Measurements from ENCODE around the gene SRMS. TPM values are rescaled to one million over a fixed set of nuclear protein-coding genes. Genes with fewer than 3 reads are reported as not detected.

Gene SRMS
- total RNA-seq, 1 donor from 2014 or later = not detected

GRCh38 chr20:63587776-63588591, 40.4 kb upstream of the SRMS start:
- H3K4me3 ChIP-seq = no peak overlapping the region
- intact Hi-C loops (cut with DNase I) = no loop called here
- no peak for DNase-seq
- peaks cover 40% of the 10 kb centered on the region for H3K36me3 ChIP-seq
- H3K27me3 ChIP-seq = no peaks in the 10 kb centered on the region
- ATAC-seq = no peak
- no peak overlapping the region for H3K27ac ChIP-seq
- H3K4me1 ChIP-seq = no peaks in the 10 kb centered on the region
- TF ChIP-seq CTCF (IDR thresholded peaks at IDR 0.05) = no peak
- H3K9me3 ChIP-seq = no peaks in the 10 kb centered on the region

GRCh38 chr20:63587256-63587655, 39.7 kb upstream of the SRMS start:
- H3K27ac ChIP-seq = no peak overlapping the region

GRCh38 chr20:63586797-63587196, 39.2 kb upstream of the SRMS start:
- no peak for TF ChIP-seq CTCF (IDR thresholded peaks at IDR 0.05)
- H3K27ac ChIP-seq = no peak overlapping the region
- no peak overlapping the region for H3K4me3 ChIP-seq
- no peaks in the 10 kb centered on the region for H3K4me1 ChIP-seq
- H3K27me3 ChIP-seq = no peaks in the 10 kb centered on the region
- intact Hi-C loops (cut with DNase I) = no loop called here
- no peak for ATAC-seq
- H3K36me3 ChIP-seq = peaks cover 28% of the 10 kb centered on the region
- no peak for DNase-seq
- no peaks in the 10 kb centered on the region for H3K9me3 ChIP-seq

More at GRCh38 chr20:63587256-63587655, 39.7 kb upstream of the SRMS start:
- no peak for TF ChIP-seq CTCF (IDR thresholded peaks at IDR 0.05)
- peaks cover 33% of the 10 kb centered on the region for H3K36me3 ChIP-seq
- no peak overlapping the region for H3K4me3 ChIP-seq
- H3K9me3 ChIP-seq = no peaks in the 10 kb centered on the region
- intact Hi-C loops (cut with DNase I) = no loop called here
- no peak for ATAC-seq
- H3K27me3 ChIP-seq = no peaks in the 10 kb centered on the region
- no peak for DNase-seq
- H3K4me1 ChIP-seq = no peaks in the 10 kb centered on the region

GRCh38 chr20:63585616-63586565, 38.3 kb upstream of the SRMS start:
- Histone ChIP-seq H3K9me3 (no peaks in the 10 kb centered on the region), H3K27me3 (no peaks in the 10 kb centered on the region), H3K4me3 (no peak overlapping the region), H3K4me1 (no peaks in the 10 kb centered on the region), H3K36me3 (peaks cover 21% of the 10 kb centered on the region), H3K27ac (no peak overlapping the region)
- no peak for TF ChIP-seq CTCF (IDR thresholded peaks at IDR 0.05)
- no peak for DNase-seq
- no peak for ATAC-seq
- intact Hi-C loops (cut with DNase I) = no loop called here

GRCh38 chr20:63582382-63583063, 35.0 kb upstream of the SRMS start:
- peaks cover 8% of the 10 kb centered on the region for H3K27me3 ChIP-seq
- H3K36me3 ChIP-seq = no peaks in the 10 kb centered on the region
- no peaks in the 10 kb centered on the region for H3K4me1 ChIP-seq
- H3K27ac ChIP-seq = no peak overlapping the region
- H3K4me3 ChIP-seq = no peak overlapping the region
- no peak for TF ChIP-seq CTCF (IDR thresholded peaks at IDR 0.05)
- ATAC-seq (no peak), DNase-seq (no peak)
- intact Hi-C loops (cut with DNase I) = no loop called here
- H3K9me3 ChIP-seq = no peaks in the 10 kb centered on the region
